ENCODE measurements around the gene PFDN2. TPM values are rescaled to one million over a fixed set of nuclear protein-coding genes. Genes with fewer than 3 reads are reported as not detected.

The PFDN2 gene
- total RNA-seq, 1 donor from 2014 or later = 132 TPM

- TF ChIP-seq, protein P1, sequence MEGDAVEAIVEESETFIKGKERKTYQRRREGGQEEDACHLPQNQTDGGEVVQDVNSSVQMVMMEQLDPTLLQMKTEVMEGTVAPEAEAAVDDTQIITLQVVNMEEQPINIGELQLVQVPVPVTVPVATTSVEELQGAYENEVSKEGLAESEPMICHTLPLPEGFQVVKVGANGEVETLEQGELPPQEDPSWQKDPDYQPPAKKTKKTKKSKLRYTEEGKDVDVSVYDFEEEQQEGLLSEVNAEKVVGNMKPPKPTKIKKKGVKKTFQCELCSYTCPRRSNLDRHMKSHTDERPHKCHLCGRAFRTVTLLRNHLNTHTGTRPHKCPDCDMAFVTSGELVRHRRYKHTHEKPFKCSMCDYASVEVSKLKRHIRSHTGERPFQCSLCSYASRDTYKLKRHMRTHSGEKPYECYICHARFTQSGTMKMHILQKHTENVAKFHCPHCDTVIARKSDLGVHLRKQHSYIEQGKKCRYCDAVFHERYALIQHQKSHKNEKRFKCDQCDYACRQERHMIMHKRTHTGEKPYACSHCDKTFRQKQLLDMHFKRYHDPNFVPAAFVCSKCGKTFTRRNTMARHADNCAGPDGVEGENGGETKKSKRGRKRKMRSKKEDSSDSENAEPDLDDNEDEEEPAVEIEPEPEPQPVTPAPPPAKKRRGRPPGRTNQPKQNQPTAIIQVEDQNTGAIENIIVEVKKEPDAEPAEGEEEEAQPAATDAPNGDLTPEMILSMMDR (IDR thresholded peaks at IDR 0.05; ENCODE audit: insufficient read depth, low read length, poor library complexity, severe bottlenecking) = no peak
- no peaks in the 10 kb centered on the region for H3K36me3 ChIP-seq (ENCODE audit: control insufficient read depth, insufficient read depth, low read length)
- no peaks in the 10 kb centered on the region for H3K27me3 ChIP-seq (ENCODE audit: control insufficient read depth, insufficient read depth, low read length)
- DNase-seq (ENCODE audit: low read depth) = no peak
- H3K4me3 ChIP-seq (ENCODE audit: low read depth, low read length) = no peak overlapping the region
Measured at GRCh38 chr1:161054232-161054631, 63.6 kb downstream of the PFDN2 start.

DNA sequence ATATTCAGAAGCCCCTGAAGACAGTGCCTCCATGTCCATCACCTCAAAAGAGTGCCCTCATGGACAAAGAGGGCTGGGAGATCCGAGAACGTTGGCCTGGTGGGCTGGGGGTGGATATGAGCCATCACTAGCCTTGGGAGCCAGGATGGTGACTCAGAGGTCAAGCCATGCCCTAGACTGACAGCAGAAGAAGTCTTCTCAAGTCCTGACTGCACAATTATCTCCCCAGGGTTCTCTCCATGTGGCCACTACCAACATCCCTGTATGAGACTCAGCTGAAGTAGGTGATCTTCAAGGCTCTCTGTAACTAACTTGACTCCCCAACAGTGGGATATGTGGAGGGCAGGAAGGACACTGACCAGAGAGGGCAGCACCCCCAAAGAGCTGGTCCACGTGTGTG, 64.9 kb downstream of the PFDN2 start:
- TF ChIP-seq, protein P1 (IDR thresholded peaks at IDR 0.05; ENCODE audit: insufficient read depth, low read length, poor library complexity, severe bottlenecking) = no peak

GRCh38 chr1:161051219-161051618, 66.6 kb downstream of the PFDN2 start:
- TF ChIP-seq, protein P1 (IDR thresholded peaks at IDR 0.05; ENCODE audit: insufficient read depth, low read length, poor library complexity, severe bottlenecking) = no peak
- H3K27me3 ChIP-seq (ENCODE audit: control insufficient read depth, insufficient read depth, low read length) = no peaks in the 10 kb centered on the region
- H3K36me3 ChIP-seq (ENCODE audit: control insufficient read depth, insufficient read depth, low read length) = no peaks in the 10 kb centered on the region
- no peak overlapping the region for H3K4me3 ChIP-seq (ENCODE audit: low read depth, low read length)
- no peak for DNase-seq (ENCODE audit: low read depth)

More for the DNA sequence above, 64.9 kb downstream of the PFDN2 start:
- no peak for DNase-seq (ENCODE audit: low read depth)
- no peaks in the 10 kb centered on the region for H3K27me3 ChIP-seq (ENCODE audit: control insufficient read depth, insufficient read depth, low read length)
- H3K36me3 ChIP-seq (ENCODE audit: control insufficient read depth, insufficient read depth, low read length) = no peaks in the 10 kb centered on the region
- H3K4me3 ChIP-seq (ENCODE audit: low read depth, low read length) = no peak overlapping the region

Other genes with a start within 250 kb of the PFDN2 start
- gene ITLN1, start 232.9 kb downstream of the PFDN2 start, total RNA-seq = not detected in 2 replicates
- gene ITLN2, start 163.2 kb downstream of the PFDN2 start, total RNA-seq = not detected in 2 replicates
- gene F11R, start 96.9 kb downstream of the PFDN2 start, total RNA-seq = 81.7 and 87.0 TPM in 2 replicates
- gene TSTD1, start 79.1 kb downstream of the PFDN2 start, total RNA-seq = 112 and 116 TPM in 2 replicates
- 45.9 and 55.7 TPM in 2 replicates for gene USF1, start 72.1 kb downstream of the PFDN2 start, total RNA-seq
- gene ARHGAP30, start 48.1 kb downstream of the PFDN2 start, total RNA-seq = 0.07 and 0.42 TPM in 2 replicates
- 13.1 and 13.6 TPM in 2 replicates for gene NECTIN4, start 28.5 kb downstream of the PFDN2 start, total RNA-seq
- 2.9 and 3.1 TPM in 2 replicates for gene KLHDC9, start 19.7 kb downstream of the PFDN2 start, total RNA-seq
- 28.7 and 35.8 TPM in 2 replicates for gene NIT1, start 68 bp upstream of the PFDN2 start, total RNA-seq
- 29.3 and 42.1 TPM in 2 replicates for gene DEDD, start 14.6 kb upstream of the PFDN2 start, total RNA-seq
- 59.6 and 85.0 TPM in 2 replicates for gene UFC1, start 35.9 kb upstream of the PFDN2 start, total RNA-seq
- gene USP21, start 41.5 kb upstream of the PFDN2 start, total RNA-seq = 10.5 and 12.6 TPM in 2 replicates
- gene PPOX, start 48.4 kb upstream of the PFDN2 start, total RNA-seq = 20.4 and 28.3 TPM in 2 replicates
- 39.4 and 45.7 TPM in 2 replicates for gene B4GALT3, start 59.5 kb upstream of the PFDN2 start, total RNA-seq
- gene ADAMTS4, start 81.0 kb upstream of the PFDN2 start, total RNA-seq = 0.21 and 0.33 TPM in 2 replicates
- gene NDUFS2, start 84.3 kb upstream of the PFDN2 start, total RNA-seq = 92.4 and 96.9 TPM in 2 replicates
- not detected in 2 replicates for gene FCER1G, start 97.3 kb upstream of the PFDN2 start, total RNA-seq
- not detected in 2 replicates for gene APOA2, start 105.6 kb upstream of the PFDN2 start, total RNA-seq
- gene TOMM40L, start 108.0 kb upstream of the PFDN2 start, total RNA-seq = 6.2 and 8.0 TPM in 2 replicates
- gene NR1I3, start 120.2 kb upstream of the PFDN2 start, total RNA-seq = not detected in 2 replicates
- gene PCP4L1, start 140.7 kb upstream of the PFDN2 start, total RNA-seq = not detected in 2 replicates
- 0.14 and 0.54 TPM in 2 replicates for gene MPZ, start 191.9 kb upstream of the PFDN2 start, total RNA-seq
- 42.8 and 47.0 TPM in 2 replicates for gene SDHC, start 196.3 kb upstream of the PFDN2 start, total RNA-seq
- gene CFAP126, start 249.8 kb upstream of the PFDN2 start, total RNA-seq = not detected in 2 replicates

Measured in kidney epithelial cell (primary cell).